DND-41 (cell line): ENCODE measurements around the gene DCAF16.

Experiments used
- CTCF ChIP-seq: IDR thresholded peaks from 2 replicates; pipeline ENCODE4 v1.5.1; 2012; ENCODE audit warnings: borderline replicate concordance, low read length, moderate library complexity, mild to moderate bottlenecking; ENCODE audit not compliant: poor library complexity, severe bottlenecking; ENCODE audit errors: extremely low read depth
- EZH2 ChIP-seq: IDR thresholded peaks from 3 replicates; pipeline ENCODE4 v1.6.1; 2012; ENCODE audit warnings: borderline replicate concordance, low read depth, mild to moderate bottlenecking, moderate library complexity, low read length, inconsistent platforms; ENCODE audit not compliant: severe bottlenecking

- TF ChIP-seq CTCF (peak; percentile 6), EZH2 (no peak)
These were observed 584 bp upstream of the DCAF16 start for GRCh38 chr4:17811078-17811603.
